Duodenal mucosa (tissue), 2 donors: ENCODE data around the gene SPTLC2.
"Not testable (repeated sequence)": the region's sequence is repeated elsewhere in the genome, so short reads cannot be mapped to it uniquely, and the experiment has no call there.

Source experiments
- H3K27ac ChIP-seq: one replicate; pipeline ENCODE4 v1.7.0; 2013; ENCODE audit warnings: low read depth, low read length
- H3K27me3 ChIP-seq, 2 donors: one replicate each; pipeline ENCODE4 v1.7.0; 2013; ENCODE audit warnings: low read length in 2 of 2, control low read depth in 1 of 2; ENCODE audit not compliant: insufficient read depth in 2 of 2, control insufficient read depth in 1 of 2
- H3K36me3 ChIP-seq, 2 donors: one replicate each; pipeline ENCODE4 v1.7.0; 2013; ENCODE audit warnings: low read length in 2 of 2, control low read depth in 1 of 2; ENCODE audit not compliant: insufficient read depth in 2 of 2, control insufficient read depth in 1 of 2
- H3K4me1 ChIP-seq, 2 donors: one replicate each; pipeline ENCODE4 v1.7.0; 2013; ENCODE audit warnings: low read length in 2 of 2, control low read depth in 1 of 2; ENCODE audit not compliant: insufficient read depth in 2 of 2, control insufficient read depth in 1 of 2
- H3K4me3 ChIP-seq, 2 donors: one replicate each; pipeline ENCODE4 v1.7.0; 2013; ENCODE audit warnings: low read length in 2 of 2, low read depth in 1 of 2
- H3K9ac ChIP-seq, 2 donors: one replicate each; pipeline ENCODE4 v1.7.0; 2013; ENCODE audit warnings: low read length in 2 of 2, low read depth in 1 of 2
- H3K9me3 ChIP-seq, 2 donors: one replicate each; pipeline ENCODE4 v1.7.0; 2013; ENCODE audit warnings: low read length in 2 of 2, control low read depth in 1 of 2; ENCODE audit not compliant: control insufficient read depth in 1 of 2

SPTLC2 gene

DNA sequence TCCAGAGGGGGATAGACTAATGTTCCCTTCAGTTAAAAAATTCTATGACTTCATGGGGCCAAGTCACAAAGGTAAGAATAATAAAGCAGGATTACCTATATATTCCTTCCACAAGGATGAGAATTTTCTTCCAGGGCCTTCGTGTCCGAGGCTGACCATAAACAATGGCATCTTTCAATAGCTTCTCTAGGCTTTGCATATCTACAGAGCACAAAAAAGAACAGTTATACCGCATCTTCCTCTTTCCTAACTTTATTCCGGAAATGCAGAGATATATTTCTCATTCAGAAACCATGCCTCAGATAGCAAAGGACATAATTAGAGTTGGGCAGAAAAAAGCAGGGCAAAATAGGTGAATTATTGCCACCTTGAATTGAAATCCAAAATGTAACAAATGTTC is 59.5 kb downstream of the SPTLC2 start:
- no peak overlapping the region for H3K4me3 ChIP-seq
- H3K27me3 ChIP-seq: no peaks in the 10 kb centered on the region
- H3K9ac ChIP-seq: no peak overlapping the region
- no peak overlapping the region for H3K27ac ChIP-seq
- H3K4me1 ChIP-seq: no peaks in the 10 kb centered on the region
- H3K36me3 ChIP-seq: peaks cover 22 to 53% of the 10 kb centered on the region in 2 donors
- H3K9me3 ChIP-seq: no peaks in the 10 kb centered on the region

DNA sequence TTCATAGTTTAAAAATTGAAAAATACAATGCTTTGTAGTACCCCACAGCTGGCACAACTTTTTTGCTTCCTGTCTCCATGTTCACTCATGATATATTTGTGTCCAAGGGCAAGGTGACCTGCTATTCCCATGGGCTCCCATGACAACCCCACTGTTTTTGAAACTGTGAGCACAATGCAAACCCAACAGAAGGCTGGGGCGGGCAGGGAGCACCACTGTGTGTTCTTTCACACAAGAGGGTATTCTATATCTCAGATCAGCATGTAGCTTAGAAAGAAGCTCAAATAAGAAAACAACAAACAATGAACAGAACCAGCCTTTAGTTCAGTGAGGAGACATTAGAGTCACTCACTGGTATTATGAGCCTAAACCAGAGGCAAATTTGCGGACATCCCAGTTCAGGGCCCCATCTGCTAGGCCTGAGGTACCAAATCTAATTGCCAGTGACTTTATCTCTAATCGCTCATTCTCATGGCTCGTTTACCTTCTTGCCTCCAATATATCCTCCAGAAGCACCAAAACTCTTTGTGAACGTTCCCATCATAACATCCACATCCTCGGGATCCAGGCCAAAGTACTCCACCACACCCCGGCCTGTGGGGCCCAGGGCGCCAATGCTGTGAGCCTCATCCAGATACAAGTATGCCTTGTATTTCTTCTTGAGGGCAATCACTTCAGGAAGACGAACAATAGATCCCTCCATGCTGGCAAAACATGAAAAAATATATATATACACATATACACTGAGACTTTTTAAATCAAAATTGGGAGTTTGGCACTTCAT is 61.4 kb downstream of the SPTLC2 start:
- H3K4me1 ChIP-seq: no peaks in the 10 kb centered on the region
- H3K4me3 ChIP-seq: no peak overlapping the region
- no peaks in the 10 kb centered on the region for H3K27me3 ChIP-seq
- no peaks in the 10 kb centered on the region for H3K9me3 ChIP-seq
- no peak overlapping the region for H3K27ac ChIP-seq
- H3K9ac ChIP-seq: no peak overlapping the region
- H3K36me3 ChIP-seq: peaks cover 29 to 46% of the 10 kb centered on the region in 2 donors

DNA sequence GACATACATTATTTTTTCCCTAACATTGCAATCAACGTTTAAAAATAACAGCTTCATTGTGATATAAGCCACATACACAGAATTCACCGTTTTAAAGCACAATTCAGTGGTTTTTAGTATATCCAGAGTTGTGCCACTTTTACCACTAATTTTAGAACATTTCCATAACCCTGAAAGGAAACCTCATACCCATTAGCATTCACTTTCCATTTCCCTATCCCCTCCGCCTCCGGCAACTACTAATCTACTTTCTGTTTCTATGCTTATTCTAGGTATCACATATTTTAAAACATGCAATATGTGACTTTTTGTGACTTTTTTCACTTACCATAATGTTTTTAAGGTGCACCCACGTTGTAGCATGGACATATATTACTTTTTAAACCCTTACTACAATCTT is 62.2 kb downstream of the SPTLC2 start:
- H3K36me3 ChIP-seq: peaks cover 33 to 54% of the 10 kb centered on the region in 2 donors
- no peak overlapping the region for H3K4me3 ChIP-seq
- no peak overlapping the region for H3K27ac ChIP-seq
- H3K27me3 ChIP-seq: no peaks in the 10 kb centered on the region
- H3K9ac ChIP-seq: no peak overlapping the region
- H3K9me3 ChIP-seq: no peaks in the 10 kb centered on the region
- no peaks in the 10 kb centered on the region for H3K4me1 ChIP-seq

DNA sequence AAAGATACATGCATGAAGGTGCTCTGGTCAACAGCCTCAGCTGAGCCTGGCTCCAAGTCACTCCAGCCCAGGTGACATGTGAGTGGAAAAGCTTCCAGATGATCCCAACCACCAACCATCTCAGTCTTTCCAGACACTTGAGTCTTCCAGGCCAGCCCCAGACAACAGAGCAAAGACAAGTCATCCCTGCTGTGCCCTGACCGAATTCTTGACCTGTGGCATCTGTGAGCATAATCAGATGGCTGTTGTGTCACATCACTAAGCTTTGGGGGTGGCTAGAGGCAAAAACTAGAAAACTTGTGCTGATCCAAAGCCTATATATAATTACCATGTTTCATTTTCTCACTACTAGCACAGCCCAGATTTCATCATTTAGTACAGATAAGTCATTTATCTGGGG is 67.0 kb downstream of the SPTLC2 start:
- Histone ChIP-seq H3K9me3 (no peaks in the 10 kb centered on the region), H3K36me3 (peaks cover 31 to 51% of the 10 kb centered on the region in 2 donors), H3K4me1 (no peaks in the 10 kb centered on the region), H3K27me3 (no peaks in the 10 kb centered on the region), H3K27ac (no peak overlapping the region), H3K9ac (no peak overlapping the region), H3K4me3 (no peak overlapping the region)

DNA sequence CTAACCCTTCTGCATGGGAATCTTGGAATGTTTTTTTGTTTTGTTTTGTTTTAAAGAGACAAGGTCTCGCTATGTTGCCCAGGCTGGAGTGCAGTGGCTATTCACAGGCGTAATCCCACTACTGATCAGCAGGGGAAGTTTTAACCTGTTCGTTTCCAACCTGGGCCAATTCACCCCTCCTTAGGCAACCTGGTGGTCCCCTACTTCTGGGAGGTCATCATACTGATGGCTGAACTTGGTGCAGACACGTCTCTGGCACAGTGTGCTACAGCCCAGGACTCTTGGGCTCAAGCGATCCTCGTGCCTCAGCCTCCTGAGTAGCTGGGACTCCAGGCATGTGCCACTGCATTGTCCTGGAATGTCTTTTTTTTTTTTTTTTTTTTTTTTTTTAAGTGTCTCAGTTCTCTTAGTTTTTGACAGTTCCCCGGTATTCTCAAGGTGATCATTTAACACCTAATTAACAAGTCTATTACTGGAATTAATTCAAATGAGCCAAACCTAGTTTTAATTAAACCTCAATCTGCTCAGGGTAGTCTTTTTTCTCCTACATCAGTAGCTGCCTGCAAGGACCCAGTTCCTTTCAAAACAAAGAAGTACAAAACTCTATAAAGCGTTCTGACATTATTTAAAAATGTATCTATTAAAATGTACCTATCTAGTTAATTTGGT is 68.8 kb downstream of the SPTLC2 start:
- H3K9me3 ChIP-seq: no peaks in the 10 kb centered on the region
- H3K27ac ChIP-seq: no peak overlapping the region
- H3K27me3 ChIP-seq: no peaks in the 10 kb centered on the region
- H3K4me3 ChIP-seq: no peak overlapping the region
- no peak overlapping the region for H3K9ac ChIP-seq
- peaks cover 29 to 57% of the 10 kb centered on the region in 2 donors for H3K36me3 ChIP-seq
- H3K4me1 ChIP-seq: no peaks in the 10 kb centered on the region

DNA sequence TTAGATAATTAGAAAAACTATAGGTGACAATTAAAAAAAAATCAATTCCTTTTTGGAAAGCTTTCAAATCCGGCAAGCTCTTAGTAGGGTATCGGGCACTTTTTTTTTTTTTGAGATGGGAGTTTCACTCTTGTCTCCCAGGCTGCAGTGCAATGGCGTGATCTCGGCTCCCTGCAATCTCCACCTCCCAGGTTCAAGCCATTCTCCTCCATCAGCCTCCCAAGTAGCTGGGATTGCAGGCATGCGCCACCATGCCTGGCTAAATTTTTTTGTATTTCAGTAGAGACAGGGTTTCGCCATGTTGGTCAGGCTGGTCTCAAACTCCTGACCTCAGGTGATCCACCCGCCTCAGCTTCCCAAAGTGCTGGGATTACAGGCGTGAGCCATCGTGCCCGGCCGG is 71.3 kb downstream of the SPTLC2 start:
- not testable (repeated sequence) for H3K27me3 ChIP-seq, H3K27ac ChIP-seq, H3K4me1 ChIP-seq, H3K9ac ChIP-seq, H3K4me3 ChIP-seq, H3K9me3 ChIP-seq
- peaks cover 18 to 49% of the 10 kb centered on the region in 2 donors for H3K36me3 ChIP-seq

DNA sequence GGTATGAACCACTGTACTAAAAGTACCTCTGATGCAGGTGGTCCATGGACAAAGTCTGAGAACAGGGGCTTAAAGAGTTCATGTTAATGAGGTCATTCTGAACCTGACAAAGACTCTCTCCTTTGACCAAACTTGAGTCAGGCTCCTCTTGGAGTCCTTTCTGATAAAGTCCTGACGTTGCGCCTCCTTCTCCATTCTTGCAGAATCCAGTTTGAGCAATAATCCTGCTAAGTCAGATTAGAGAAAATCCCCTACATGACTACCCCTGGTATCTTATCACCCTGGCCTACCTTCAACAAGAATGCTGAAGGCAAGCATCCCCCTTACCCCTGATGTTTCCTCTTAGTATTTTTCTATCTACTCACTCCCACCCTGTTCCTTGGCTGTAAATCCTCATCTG is 71.9 kb downstream of the SPTLC2 start:
- Histone ChIP-seq H3K4me1 (no peaks in the 10 kb centered on the region), H3K9ac (no peak overlapping the region), H3K4me3 (no peak overlapping the region), H3K27ac (no peak overlapping the region), H3K9me3 (no peaks in the 10 kb centered on the region), H3K36me3 (peaks cover 13 to 43% of the 10 kb centered on the region in 2 donors), H3K27me3 (no peaks in the 10 kb centered on the region)

DNA sequence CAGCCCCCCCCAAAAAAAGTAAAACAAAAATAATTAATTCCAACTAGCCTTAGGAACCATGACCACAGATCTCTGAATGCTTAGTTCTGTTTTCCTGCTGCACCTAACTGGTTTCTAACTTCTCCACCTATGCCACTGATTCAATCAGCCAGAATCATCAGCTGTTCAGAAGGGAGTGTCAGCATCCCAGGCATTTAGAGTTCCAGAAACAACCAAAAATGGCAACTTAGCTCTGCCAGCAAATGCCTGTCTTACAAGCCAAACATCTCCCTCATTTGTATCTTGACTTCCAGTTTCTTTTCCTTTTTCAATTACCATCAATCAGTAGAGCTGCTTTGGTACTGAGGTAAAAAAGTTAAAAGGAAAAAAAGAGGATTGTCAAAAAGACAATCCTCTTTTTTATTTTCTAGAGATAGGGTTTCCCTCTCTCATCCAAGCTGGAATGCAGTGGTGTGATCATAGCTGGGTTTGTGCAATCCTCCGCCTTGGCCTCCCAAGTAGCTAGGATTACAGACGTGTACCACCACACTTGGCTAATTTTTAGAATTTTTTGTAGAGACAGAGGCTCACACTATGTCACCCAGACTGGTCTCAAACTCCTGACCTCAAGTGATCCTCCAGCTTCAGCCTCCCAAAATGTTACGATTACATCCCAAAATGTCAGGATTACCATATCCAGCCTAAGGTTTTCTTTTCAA is 72.7 kb downstream of the SPTLC2 start:
- no peaks in the 10 kb centered on the region for H3K9me3 ChIP-seq
- peaks cover 10 to 35% of the 10 kb centered on the region in 2 donors for H3K36me3 ChIP-seq
- H3K4me1 ChIP-seq: no peaks in the 10 kb centered on the region
- H3K9ac ChIP-seq: no peak overlapping the region
- H3K4me3 ChIP-seq: no peak overlapping the region
- no peaks in the 10 kb centered on the region for H3K27me3 ChIP-seq
- no peak overlapping the region for H3K27ac ChIP-seq

DNA sequence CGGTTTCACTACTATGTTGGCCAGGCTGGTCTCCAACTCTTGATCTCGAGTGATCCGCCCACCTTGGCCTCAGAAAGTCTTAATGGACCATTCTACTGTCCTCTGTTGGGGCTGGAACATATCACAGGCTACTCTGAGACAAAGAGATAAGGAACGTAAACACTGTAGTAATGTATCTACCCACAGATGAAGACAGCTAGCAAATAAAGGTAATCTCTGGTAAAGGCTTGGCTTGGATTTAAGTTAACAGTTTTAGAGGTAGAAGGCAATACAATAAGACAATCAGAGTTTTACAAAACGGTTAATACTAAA is 73.2 kb downstream of the SPTLC2 start:
- no peak overlapping the region for H3K27ac ChIP-seq
- peaks cover 6 to 29% of the 10 kb centered on the region in 2 donors for H3K36me3 ChIP-seq
- H3K4me1 ChIP-seq: no peaks in the 10 kb centered on the region
- no peaks in the 10 kb centered on the region for H3K9me3 ChIP-seq
- H3K4me3 ChIP-seq: no peak overlapping the region
- H3K9ac ChIP-seq: no peak overlapping the region
- H3K27me3 ChIP-seq: no peaks in the 10 kb centered on the region
